GM10266 (cell line): ENCODE measurements around the gene ARHGAP25.

ENCODE experiments used
- DNase-seq: peaks from one replicate; pipeline ENCODE4 v3.0.0; 2012; ENCODE audit errors: extremely low spot score
- CTCF ChIP-seq: IDR thresholded peaks from 2 replicates; pipeline ENCODE4 v1.5.1; 2012; ENCODE audit warnings: mild to moderate bottlenecking, low read depth; ENCODE audit not compliant: control insufficient read depth, insufficient read depth; ENCODE audit errors: missing control alignments

Gene ARHGAP25

DNA sequence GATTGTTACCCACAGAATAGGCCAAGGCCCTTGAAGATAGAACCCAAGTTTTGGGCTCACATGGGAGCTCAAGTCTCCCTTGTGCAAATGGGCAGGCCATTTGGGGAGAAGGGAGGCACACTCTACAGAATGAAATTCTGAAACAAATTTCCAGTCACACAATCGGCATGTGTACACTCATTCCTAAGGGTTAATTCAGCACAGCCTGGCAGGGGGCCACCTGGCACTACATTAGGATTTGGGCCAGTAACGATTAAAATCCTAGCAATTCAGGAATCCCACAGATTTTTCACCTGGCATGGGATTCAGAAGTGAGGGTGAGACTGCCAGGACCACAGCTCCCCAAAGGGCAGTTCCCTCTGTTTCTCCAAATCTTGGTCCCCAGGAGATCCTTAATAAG is 90.2 kb downstream of the ARHGAP25 start:
- TF ChIP-seq CTCF, result no peak
- no peak for DNase-seq

DNA sequence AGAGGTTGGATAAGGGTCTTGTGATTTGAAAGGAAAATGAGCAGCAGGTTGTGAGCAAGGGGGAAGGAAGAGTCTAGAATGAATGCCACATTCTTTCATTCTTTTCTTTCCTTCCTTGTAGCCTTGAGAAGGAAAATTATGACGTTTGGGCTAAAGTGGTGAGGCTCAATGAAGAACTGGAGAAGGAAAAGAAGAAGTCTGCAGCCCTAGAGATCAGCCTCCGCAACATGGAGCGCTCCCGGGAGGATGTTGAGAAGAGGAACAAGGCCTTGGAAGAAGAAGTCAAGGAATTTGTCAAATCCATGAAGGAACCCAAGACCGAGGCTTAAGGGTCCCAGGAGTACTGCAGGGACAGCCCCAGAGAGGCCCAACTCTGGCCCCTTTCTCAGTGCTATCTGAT is 91.3 kb downstream of the ARHGAP25 start:
- DNase-seq, result no peak
- TF ChIP-seq CTCF, result no peak

DNA sequence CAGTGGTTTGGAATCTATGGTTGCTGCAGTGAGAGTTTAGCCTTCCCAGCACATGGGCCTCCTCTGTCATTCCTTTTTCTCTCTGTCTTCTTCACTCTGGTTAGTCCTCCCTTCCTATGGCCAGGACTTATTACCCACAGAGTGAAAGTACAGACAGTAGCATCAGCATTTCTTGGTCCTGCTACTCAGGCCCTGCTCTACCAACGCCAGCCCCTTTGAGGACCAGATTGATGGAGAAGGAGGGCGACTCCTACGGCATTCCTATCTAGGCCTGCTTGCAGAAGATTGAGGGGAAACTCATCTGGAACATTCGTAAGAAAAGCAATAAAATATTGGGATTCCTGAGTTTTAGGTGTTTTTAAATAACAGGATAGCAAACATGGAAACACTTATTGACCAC is 93.1 kb downstream of the ARHGAP25 start:
- DNase-seq, result no peak
- TF ChIP-seq CTCF, result no peak

DNA sequence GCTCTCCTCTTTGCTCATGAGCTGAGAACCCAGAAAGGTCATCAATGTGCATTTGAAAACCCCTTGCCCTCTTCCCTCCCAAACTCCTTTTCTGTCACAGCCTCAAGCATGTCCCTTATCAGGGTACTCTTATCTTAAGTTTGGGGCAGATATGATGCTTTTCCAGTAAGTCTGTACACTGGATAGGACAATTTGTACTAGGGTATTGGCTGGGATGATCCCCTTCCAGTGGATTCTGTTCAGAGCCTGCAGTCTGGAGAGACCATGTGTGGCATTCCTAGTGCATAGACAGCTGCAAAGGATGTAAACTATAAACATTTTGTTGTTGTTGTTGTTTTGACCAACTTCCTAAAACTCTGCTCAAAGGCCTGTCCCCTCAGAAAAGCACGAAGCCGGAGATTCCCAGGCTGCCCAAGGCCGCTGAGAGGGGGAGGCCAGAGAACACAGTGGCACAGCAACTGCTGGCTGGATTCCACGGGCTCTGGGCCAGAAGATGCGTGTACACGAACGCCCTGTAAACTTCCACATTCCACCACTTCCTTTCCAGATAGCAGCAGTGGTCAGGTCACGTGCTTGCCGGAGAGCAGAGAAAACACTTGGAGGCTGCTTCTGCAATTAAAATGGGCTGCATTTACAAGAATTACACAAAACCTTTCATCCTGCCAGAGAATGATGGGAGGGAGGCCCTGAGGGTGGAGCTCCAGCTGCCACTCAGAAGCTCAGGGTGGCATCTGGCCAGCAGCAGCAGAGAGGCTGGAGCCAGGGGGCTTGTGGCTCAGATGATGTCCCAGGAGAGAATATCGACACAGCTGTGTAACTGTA is 94.5 kb downstream of the ARHGAP25 start:
- TF ChIP-seq CTCF, result no peak
- peak; percentile 10 for DNase-seq

- no peak for DNase-seq
Observed at GRCh38 chr2:68829749-68830148, 95.1 kb downstream of the ARHGAP25 start.

DNA sequence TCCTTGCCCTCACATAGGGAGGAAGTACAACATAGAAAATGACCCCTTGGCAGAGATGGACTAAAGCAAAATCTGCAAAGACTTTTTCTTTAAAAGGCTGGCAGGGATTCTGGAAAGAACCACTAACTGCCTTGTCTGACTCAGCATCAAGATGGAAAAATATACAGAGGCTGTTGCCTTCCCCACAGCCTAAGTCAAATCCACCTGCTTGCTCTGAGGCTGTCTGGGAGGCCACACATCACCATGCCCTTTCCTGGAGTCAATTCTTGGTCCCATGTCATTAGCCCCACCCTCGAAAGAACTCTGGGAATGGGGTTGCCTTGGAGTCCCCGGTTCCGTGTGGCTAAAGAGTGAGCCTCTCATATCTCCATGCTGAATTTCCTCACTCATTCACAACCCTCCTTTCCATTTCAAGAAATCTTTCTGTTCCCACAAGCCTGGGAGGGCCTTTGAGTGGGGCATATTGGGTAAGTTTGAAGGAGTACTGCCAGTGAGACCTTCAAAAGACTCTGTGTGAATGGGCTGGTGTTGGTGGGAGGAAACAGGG is 97.1 kb downstream of the ARHGAP25 start:
- DNase-seq, result no peak
- no peak for TF ChIP-seq CTCF

More at GRCh38 chr2:68829749-68830148, 95.1 kb downstream of the ARHGAP25 start:
- no peak for TF ChIP-seq CTCF

DNA sequence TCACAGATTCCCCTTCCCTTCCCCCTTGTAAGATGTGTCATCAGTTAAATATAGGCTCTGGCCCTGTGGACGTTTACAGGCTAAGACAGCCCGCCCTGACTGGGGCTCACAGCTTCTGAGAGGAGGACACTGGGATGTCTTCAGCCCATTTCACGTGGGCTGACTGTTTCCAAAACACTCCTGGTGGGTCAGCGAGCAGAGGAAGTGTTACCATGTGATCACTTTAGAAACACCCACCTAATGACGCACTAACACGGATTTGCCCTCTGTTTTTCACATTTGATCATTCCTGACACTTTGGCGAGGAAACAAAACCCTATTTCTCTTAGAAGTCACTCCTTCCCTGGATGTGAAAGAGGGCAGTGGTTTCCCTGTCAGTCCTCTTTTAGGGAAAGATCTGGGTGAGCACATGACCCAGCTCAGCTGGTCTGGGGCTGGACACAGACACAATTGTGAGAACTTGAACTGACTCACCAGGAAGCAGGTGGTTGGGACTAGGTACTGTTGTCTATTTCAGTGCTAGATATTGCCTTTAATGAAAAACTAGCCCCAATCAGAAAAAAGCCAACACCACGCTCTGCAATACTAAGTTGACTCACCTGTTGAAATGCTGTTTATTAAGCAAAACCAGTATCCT is 97.7 kb downstream of the ARHGAP25 start:
- DNase-seq, result peak; percentile 70

More for the DNA sequence above, 97.7 kb downstream of the ARHGAP25 start:
- TF ChIP-seq CTCF, result no peak
